Nephron progenitor cell (in vitro differentiated cells): Measurements from ENCODE around the gene PRRC2B.

ENCODE experiments used
- DNase-seq: peaks from one replicate; pipeline ENCODE4 v3.0.0; 2021
- H3K27ac Mint-ChIP-seq: 2 replicates; pipeline ENCODE4 v1.8.0; 2021; ENCODE audit warnings: mild to moderate bottlenecking, moderate library complexity, mixed read lengths
- H3K27me3 Mint-ChIP-seq: 2 replicates; pipeline ENCODE4 v1.8.0; 2021; ENCODE audit warnings: mild to moderate bottlenecking, low read depth, mixed read lengths; ENCODE audit not compliant: poor library complexity
- H3K36me3 Mint-ChIP-seq: 2 replicates; pipeline ENCODE4 v1.8.0; 2021; ENCODE audit warnings: low read depth, mixed read lengths
- H3K4me1 Mint-ChIP-seq: 2 replicates; pipeline ENCODE4 v1.8.0; 2021; ENCODE audit warnings: mixed read lengths
- H3K4me3 Mint-ChIP-seq: 2 replicates; pipeline ENCODE4 v1.8.0; 2021; ENCODE audit warnings: mild to moderate bottlenecking, moderate library complexity, mixed read lengths
- H3K9me3 Mint-ChIP-seq: 2 replicates; pipeline ENCODE4 v1.8.0; 2021; ENCODE audit warnings: mild to moderate bottlenecking, moderate library complexity, mixed read lengths
- CTCF ChIP-seq: fragments of 200-600 bp; sonication (generic); IDR thresholded peaks from 2 replicates; pipeline ENCODE4 v1.5.0; 2021; ENCODE audit warnings: antibody characterized with exemption

PRRC2B gene

DNA sequence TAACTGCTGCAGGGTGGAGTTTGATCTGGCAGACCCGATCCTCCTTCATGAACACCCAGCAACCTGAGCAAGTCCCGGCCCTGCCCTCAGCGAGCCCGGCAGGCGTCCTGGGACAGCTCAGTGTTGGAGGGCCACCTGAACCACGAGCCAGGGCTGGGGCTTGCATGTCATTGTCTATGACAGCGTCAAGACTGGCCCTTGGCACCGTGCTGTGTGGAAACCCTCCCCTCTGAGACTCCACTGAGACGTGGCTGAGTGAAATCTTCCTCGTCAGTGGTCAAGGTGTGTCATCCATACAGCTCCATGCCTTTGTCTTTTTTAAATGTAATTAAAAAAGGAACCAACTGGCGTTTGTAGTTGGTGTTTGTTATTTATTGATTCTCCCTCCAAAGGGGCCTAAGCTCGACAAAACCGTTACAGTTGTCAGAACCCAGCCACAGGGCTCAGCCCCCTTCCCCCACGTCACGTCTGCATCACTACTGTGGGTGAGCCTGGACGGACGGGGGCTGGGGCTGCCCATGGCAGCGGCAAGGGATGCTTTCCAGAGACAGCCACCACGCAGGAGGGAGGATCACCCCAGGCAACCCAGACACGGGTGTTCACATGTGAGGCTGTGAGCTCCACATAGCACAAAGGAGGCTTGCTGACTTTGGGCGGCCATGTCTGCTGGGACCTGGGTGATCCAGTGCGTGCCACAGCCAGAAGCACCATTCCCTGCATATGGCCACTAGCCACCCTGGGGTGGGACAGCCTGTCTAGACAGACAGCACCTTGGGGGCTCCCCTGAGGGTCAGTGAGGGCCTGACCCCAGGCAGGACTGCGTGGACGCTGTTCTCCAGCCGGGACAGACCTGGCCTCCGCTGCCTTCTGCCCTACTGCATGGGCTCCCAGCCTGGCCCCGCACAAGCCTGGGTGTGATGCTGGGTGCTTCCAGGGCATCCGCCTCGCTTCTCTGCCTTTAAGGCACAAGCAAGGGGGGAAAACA, 129.9 kb downstream of the PRRC2B start:
- H3K36me3 Mint-ChIP-seq = peaks cover 40% of the 10 kb centered on the region
- TF ChIP-seq CTCF = no peak
- H3K27me3 Mint-ChIP-seq = no peaks in the 10 kb centered on the region
- DNase-seq = no peak
- no peak overlapping the region for H3K4me3 Mint-ChIP-seq
- no peaks in the 10 kb centered on the region for H3K4me1 Mint-ChIP-seq
- peak overlapping the region; percentile 93 for H3K27ac Mint-ChIP-seq
- no peaks in the 10 kb centered on the region for H3K9me3 Mint-ChIP-seq

DNA sequence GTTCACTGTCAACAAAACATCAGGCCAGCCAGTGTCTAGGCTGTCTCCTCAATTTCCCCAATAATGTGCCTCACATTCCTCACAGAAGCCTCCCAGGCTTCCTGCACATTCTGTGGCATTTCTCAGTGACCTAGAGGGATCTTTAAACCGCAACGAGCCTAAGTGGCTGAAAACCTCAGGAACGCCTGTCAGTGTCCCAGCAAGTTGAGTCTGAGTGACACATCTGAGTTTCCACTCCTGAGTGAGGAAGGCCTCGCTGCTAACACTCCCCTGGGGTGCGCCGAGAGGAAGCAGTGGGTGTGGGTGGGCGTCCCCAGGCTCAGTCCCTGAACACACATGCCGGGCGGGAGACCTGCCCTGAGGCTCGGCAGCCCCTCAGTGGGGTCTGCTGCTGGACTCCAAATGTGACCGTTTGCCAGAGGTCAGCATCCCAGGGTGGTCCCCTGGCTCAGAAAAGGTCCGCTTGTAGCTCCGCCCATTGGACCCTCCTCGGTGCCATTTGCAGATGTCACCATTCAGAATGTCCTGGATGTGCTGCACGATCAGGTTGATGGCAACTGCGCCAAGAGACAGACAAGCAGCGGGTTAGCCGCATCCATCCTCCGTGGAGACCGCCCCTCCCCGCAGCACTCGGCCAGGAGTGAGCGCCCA, 130.9 kb downstream of the PRRC2B start:
- no peak for TF ChIP-seq CTCF
- Mint-ChIP-seq H3K4me1 (peaks cover 4% of the 10 kb centered on the region), H3K27me3 (no peaks in the 10 kb centered on the region), H3K4me3 (no peak overlapping the region), H3K27ac (peak overlapping the region; percentile 93), H3K9me3 (no peaks in the 10 kb centered on the region), H3K36me3 (peaks cover 40% of the 10 kb centered on the region)
- no peak for DNase-seq

DNA sequence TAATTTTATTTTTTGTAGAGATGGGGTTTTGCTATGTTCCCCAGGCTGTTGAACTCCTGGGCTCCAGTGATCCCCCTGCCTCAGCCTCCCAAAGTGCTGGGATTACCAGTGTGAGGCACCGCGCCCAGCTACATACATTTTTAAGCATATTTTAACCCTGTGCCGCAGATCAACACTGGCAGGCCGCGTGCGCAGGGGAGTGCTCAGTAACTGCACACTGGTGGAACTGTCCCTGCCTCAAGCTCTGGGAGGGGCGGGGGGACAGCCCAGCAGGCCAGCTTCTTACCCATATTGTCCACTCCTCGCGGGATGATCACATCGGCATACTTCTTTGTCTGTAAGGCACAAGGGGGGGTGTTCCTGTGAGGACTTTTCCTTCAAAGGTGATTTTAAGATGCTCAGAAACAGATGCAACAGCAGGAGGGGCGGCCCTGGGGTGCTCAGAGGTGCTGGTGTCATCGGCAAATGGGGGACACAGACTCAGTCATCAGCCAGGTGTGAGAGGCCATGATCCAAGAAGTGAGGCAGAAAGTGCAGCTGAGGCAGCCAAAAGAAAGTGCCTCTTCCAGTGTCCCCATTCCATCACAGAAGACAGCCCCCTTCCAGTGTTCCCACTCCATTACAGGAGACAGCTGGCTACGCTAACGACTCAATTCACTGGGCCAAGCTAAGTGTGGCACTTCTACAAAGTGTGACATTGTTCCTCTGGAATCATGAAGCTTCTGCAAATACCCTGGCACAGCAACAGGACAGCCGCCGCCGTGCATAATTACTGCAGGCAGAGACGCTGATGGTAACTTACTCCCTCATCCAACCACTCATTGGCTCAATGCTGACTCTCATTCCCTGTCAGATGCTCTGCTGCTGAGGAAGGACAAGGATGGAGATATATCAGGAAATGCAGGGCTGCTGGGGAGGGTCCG, 132.0 kb downstream of the PRRC2B start:
- peaks cover 35% of the 10 kb centered on the region for H3K36me3 Mint-ChIP-seq
- H3K27ac Mint-ChIP-seq = no peak overlapping the region
- no peak overlapping the region for H3K4me3 Mint-ChIP-seq

GRCh38 chr9:131528186-131528585, 134.3 kb downstream of the PRRC2B start:
- Mint-ChIP-seq H3K27me3 (peaks cover 4% of the 10 kb centered on the region), H3K36me3 (peaks cover 29% of the 10 kb centered on the region), H3K4me3 (peak overlapping the region; percentile 58), H3K9me3 (no peaks in the 10 kb centered on the region), H3K4me1 (peaks cover 20% of the 10 kb centered on the region), H3K27ac (no peak overlapping the region)
- TF ChIP-seq CTCF = no peak
- no peak for DNase-seq

More for the DNA sequence above, 132.0 kb downstream of the PRRC2B start:
- Mint-ChIP-seq H3K9me3 (no peaks in the 10 kb centered on the region), H3K27me3 (no peaks in the 10 kb centered on the region), H3K4me1 (peaks cover 13% of the 10 kb centered on the region)
- no peak for DNase-seq
- TF ChIP-seq CTCF = no peak

DNA sequence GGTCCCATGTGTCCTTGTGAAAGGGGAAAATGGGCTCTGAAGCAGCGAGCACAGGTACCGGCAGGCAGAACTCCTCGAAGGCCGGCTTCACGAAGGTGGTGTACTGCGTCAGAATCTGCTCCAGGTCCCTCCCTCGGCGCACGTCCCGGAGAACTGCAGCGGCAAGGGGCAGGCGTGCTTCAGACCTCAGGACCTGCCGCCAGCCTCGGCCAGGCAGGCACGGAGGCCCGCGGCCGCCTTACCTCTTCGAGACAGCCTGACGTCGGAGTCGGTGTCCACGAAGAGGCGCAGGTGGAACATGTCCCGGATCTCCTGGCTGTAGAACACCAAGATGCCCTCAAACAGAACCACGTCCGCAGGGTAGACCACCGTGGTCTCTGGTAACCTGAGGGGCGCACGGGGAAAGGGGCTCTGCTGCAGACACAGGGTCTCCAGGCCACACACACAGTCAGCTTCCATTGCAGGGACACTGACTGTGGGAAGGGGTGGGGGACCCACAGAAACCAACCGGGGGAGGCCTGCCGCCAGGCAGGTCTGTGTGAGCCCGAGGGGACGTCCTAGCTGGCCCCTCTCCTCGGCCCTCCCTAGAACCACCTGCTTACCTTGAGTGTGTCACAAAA, 135.1 kb downstream of the PRRC2B start:
- Mint-ChIP-seq H3K9me3 (no peaks in the 10 kb centered on the region), H3K4me1 (peaks cover 20% of the 10 kb centered on the region), H3K36me3 (peaks cover 29% of the 10 kb centered on the region), H3K27me3 (peaks cover 4% of the 10 kb centered on the region), H3K4me3 (peak overlapping the region; percentile 58), H3K27ac (no peak overlapping the region)
- no peak for DNase-seq
- no peak for TF ChIP-seq CTCF
